Kidney (tissue), 14 donors: ENCODE measurements around the gene EPHA2. TPM values are rescaled to one million over a fixed set of nuclear protein-coding genes. Genes with fewer than 3 reads are reported as not detected.

Source experiments
- DNase-seq, 5 donors: peaks; one replicate each; pipeline ENCODE4 v3.0.0-alpha.2; 2013 to 2020
- FAIRE-seq: peaks from 2 replicates; lab custom pipeline; 2012; peaks lifted over from hg19 to GRCh38; lab: Jason Lieb, UNC
- H3K27ac ChIP-seq, 2 donors: one replicate each; pipeline ENCODE4 v1.7.0; 2013; ENCODE audit warnings: low read depth in 2 of 2, low read length in 2 of 2, inconsistent platforms in 1 of 2
- H3K27me3 ChIP-seq: one replicate; pipeline ENCODE4 v1.7.1; 2013; ENCODE audit warnings: low read length, inconsistent platforms; ENCODE audit not compliant: control insufficient read depth, insufficient read depth
- H3K36me3 ChIP-seq, 3 donors: one replicate each; pipeline versions ENCODE4 v1.7.0 to v1.7.1; 2013; ENCODE audit warnings: low read length in 3 of 3, control low read depth in 1 of 3, inconsistent platforms in 1 of 3; ENCODE audit not compliant: insufficient read depth in 3 of 3, control insufficient read depth in 2 of 3
- H3K4me1 ChIP-seq, 3 donors: one replicate each; pipeline versions ENCODE4 v1.7.0 to v1.7.1; 2013; ENCODE audit warnings: low read length in 3 of 3, inconsistent platforms in 1 of 3, low read depth in 1 of 3; ENCODE audit not compliant: control insufficient read depth in 2 of 3, insufficient read depth in 2 of 3
- H3K4me3 ChIP-seq, 3 donors: one replicate each; pipeline versions ENCODE4 v1.7.0 to v1.8.1; 2013; ENCODE audit warnings: low read length in 3 of 3, control low read depth in 1 of 3, inconsistent platforms in 1 of 3
- H3K9ac ChIP-seq, 3 donors: one replicate each; pipeline versions ENCODE4 v1.7.0 to v1.7.1; 2013; ENCODE audit warnings: low read length in 3 of 3, control low read depth in 1 of 3, inconsistent platforms in 1 of 3
- H3K9me3 ChIP-seq, 3 donors: one replicate each; pipeline versions ENCODE4 v1.7.0 to v1.7.1; 2013; ENCODE audit warnings: low read length in 3 of 3, control low read depth in 1 of 3, inconsistent platforms in 1 of 3; ENCODE audit not compliant: control insufficient read depth in 2 of 3, insufficient read depth in 1 of 3
- CTCF ChIP-seq: IDR thresholded peaks from 3 replicates; pipeline ENCODE4 v1.5.1; 2012; ENCODE audit warnings: mild to moderate bottlenecking, moderate library complexity, borderline replicate concordance; ENCODE audit not compliant: insufficient read depth; ENCODE audit errors: extremely low read depth
- intact Hi-C: fragments of 100-400 bp; cut with DNase I; formaldehyde crosslinking; loops from one replicate; pipeline ENCODE4 v1.11.1; 2022
- polyA plus RNA-seq: library from polyadenylated mRNA; stranded (reverse); fragments of 350-450 nt; fragmentation: Illumina TruSeq; extraction: RNeasy Lipid Tissue Mini Kit (QIAGEN cat#74804); gene quantifications from one replicate; pipeline ENCODE4 v1.2.3, GENCODE V29; 2014; ENCODE audit warnings: low read depth, low replicate concordance; ENCODE audit not compliant: insufficient read depth
- total RNA-seq: library from RNA; stranded (reverse); fragmentation: NEBNext Ultra II Directional; extraction: Animal tissue kit (Norgen Biotek cat#: 25700); gene quantifications from one replicate; pipeline ENCODE4 v1.2.1, GENCODE V29; 2021
- donor health status: control.
- donor health status: control.
- donor health status: control.
- donor health status: control.
- donor health status: control.
- donor health status: DM: yes; HTN: yes; CAD: no.
- donor health status: Normal renal cell carcinoma (clear cell type).

Gene EPHA2
- total and polyA plus RNA-seq, 2 donors from 2014 or later = 5.5 to 34.2 TPM

- Histone ChIP-seq H3K4me1 (peaks cover 0 to 4% (median under 1%) of the 10 kb centered on the region in 3 donors), H3K9ac (no peak overlapping the region), H3K9me3 (no peaks in the 10 kb centered on the region), H3K27me3 (no peaks in the 10 kb centered on the region), H3K27ac (no peak overlapping the region), H3K36me3 (no peaks in the 10 kb centered on the region), H3K4me3 (no peak overlapping the region)
- peak; percentile 85 for TF ChIP-seq CTCF
- DNase-seq = peak in 4 of 5 donors; percentile 60 to 72 (median 60)
- FAIRE-seq = no peak
- intact Hi-C loops = loop anchor here (10.0 kb wide), 2 partner anchors 162 to 272 kb away; partner anchors contain the start of gene FBXO42
These were observed 73.4 kb downstream of the EPHA2 start for GRCh38 chr1:16082283-16083038.

GRCh38 chr1:16081636-16082035 is 74.2 kb downstream of the EPHA2 start:
- DNase-seq (peak in 1 of 5 donors; percentile 43), FAIRE-seq (no peak)
- no peaks in the 10 kb centered on the region for H3K9me3 ChIP-seq
- no peaks in the 10 kb centered on the region for H3K36me3 ChIP-seq
- intact Hi-C loops = loop anchor here (10.0 kb wide), 2 partner anchors 163 to 273 kb away; partner anchors contain the start of gene FBXO42
- H3K9ac ChIP-seq = no peak overlapping the region
- peaks cover 0 to 9% (median 6%) of the 10 kb centered on the region in 3 donors for H3K4me1 ChIP-seq
- no peak overlapping the region for H3K4me3 ChIP-seq
- H3K27me3 ChIP-seq = no peaks in the 10 kb centered on the region
- H3K27ac ChIP-seq = no peak overlapping the region
- no peak for TF ChIP-seq CTCF

GRCh38 chr1:16080422-16081150 is 75.3 kb downstream of the EPHA2 start:
- Histone ChIP-seq H3K9me3 (no peaks in the 10 kb centered on the region), H3K36me3 (no peaks in the 10 kb centered on the region), H3K4me1 (peaks cover 0 to 12% (median 6%) of the 10 kb centered on the region in 3 donors), H3K9ac (no peak overlapping the region), H3K27me3 (no peaks in the 10 kb centered on the region), H3K4me3 (no peak overlapping the region), H3K27ac (no peak overlapping the region)
- no peak for TF ChIP-seq CTCF
- FAIRE-seq = no peak
- intact Hi-C loops = loop anchor here (10.0 kb wide), 2 partner anchors 164 to 274 kb away; partner anchors contain the start of gene FBXO42
- DNase-seq = no peak
